Neural crest cell (in vitro differentiated cells): Measurements from ENCODE around the gene GNG2. TPM values are rescaled to one million over a fixed set of nuclear protein-coding genes. Genes with fewer than 3 reads are reported as not detected.

Experiments used
- DNase-seq: peaks from one replicate; pipeline ENCODE4 v3.0.0; 2021; ENCODE audit warnings: low read depth, mixed read lengths, low spot score
- H3K27ac Mint-ChIP-seq: one replicate; pipeline ENCODE4 v1.8.0; 2021; ENCODE audit warnings: mild to moderate bottlenecking, mixed read lengths; ENCODE audit not compliant: unreplicated experiment
- H3K27me3 Mint-ChIP-seq: 2 replicates; pipeline ENCODE4 v1.8.0; 2021; ENCODE audit warnings: low read depth, mild to moderate bottlenecking, mixed read lengths
- H3K36me3 Mint-ChIP-seq: 2 replicates; pipeline ENCODE4 v1.8.0; 2021; ENCODE audit warnings: low read depth, mild to moderate bottlenecking, mixed read lengths
- H3K4me1 Mint-ChIP-seq: 2 replicates; pipeline ENCODE4 v1.8.0; 2021; ENCODE audit warnings: mixed read lengths
- H3K4me3 Mint-ChIP-seq: one replicate; pipeline ENCODE4 v1.8.0; 2021; ENCODE audit warnings: mild to moderate bottlenecking, mixed read lengths
- H3K9me3 Mint-ChIP-seq: 2 replicates; pipeline ENCODE4 v1.8.0; 2021; ENCODE audit warnings: mixed read lengths
- CTCF ChIP-seq: fragments of 200-600 bp; sonication (generic); conservative IDR thresholded peaks from 2 replicates; pipeline ENCODE4 v1.5.0; 2021; ENCODE audit warnings: antibody characterized with exemption, mild to moderate bottlenecking
- total RNA-seq: library from RNA; stranded (reverse); gene quantifications from 2 replicates; pipeline ENCODE4 v1.2.1, GENCODE V29; 2021

GNG2 gene
- total RNA-seq, 1 donor from 2014 or later, result 174 TPM

DNA sequence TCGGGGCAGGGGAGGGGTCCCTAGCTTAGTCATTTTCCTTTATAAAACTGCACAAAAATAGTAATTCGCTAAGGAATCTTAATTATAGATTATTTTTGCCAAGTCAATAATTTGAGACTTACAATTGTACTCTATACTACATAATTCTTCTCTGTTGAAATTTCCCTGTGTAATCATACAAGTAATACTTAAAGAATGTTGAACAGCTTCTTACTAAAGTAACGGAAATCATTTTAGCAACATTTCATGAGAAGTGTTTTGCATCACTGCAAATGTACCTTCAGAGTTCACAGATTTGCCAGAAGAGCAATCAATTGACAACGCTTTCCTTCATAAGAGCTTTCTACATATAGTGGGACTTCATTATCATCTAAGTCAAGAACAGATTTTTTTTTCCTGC lies 7.9 kb upstream of the GNG2 start:
- Mint-ChIP-seq H3K4me1 (peaks cover 16% of the 10 kb centered on the region), H3K27me3 (no peaks in the 10 kb centered on the region), H3K9me3 (peaks cover 12% of the 10 kb centered on the region), H3K4me3 (no peak overlapping the region), H3K36me3 (peaks cover 4% of the 10 kb centered on the region), H3K27ac (no peak overlapping the region)
- DNase-seq, result no peak
- TF ChIP-seq CTCF, result no peak

- TF ChIP-seq CTCF, result no peak
- Mint-ChIP-seq H3K36me3 (peaks cover 4% of the 10 kb centered on the region), H3K4me3 (peak overlapping the region; percentile 17), H3K27ac (no peak overlapping the region), H3K27me3 (no peaks in the 10 kb centered on the region), H3K4me1 (peaks cover 23% of the 10 kb centered on the region), H3K9me3 (peaks cover 8% of the 10 kb centered on the region)
- DNase-seq, result no peak
Measured at GRCh38 chr14:51855234-51855633, 5.2 kb upstream of the GNG2 start.

DNA sequence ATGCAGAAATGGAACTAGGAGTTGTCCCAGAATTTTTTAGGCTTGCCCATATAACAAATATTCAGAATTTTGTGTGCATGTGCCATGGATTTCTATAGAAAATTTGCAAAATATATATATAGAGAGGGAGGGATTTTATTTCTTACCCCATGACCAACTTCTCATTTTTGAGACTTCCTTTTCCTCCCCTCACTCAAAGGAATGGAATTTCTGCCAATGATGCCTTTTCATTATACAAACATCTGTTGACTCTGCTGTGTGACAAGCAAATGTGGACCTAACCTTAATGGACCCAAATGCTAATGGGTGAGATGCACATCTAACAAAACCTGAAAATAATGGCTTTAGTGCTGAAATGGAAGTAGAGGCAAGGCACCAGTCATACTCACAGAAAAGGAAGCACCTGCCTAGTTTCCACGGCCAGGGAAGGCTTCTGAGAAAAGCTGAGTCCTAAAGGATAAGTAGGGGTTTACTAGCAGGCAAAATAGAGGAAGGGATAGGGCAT lies 3.6 kb upstream of the GNG2 start:
- peaks cover 4% of the 10 kb centered on the region for H3K36me3 Mint-ChIP-seq
- peaks cover 30% of the 10 kb centered on the region for H3K4me1 Mint-ChIP-seq
- DNase-seq, result no peak
- H3K9me3 Mint-ChIP-seq, result peaks cover 5% of the 10 kb centered on the region
- no peaks in the 10 kb centered on the region for H3K27me3 Mint-ChIP-seq
- no peak for TF ChIP-seq CTCF
- H3K4me3 Mint-ChIP-seq, result peak overlapping the region; percentile 38
- H3K27ac Mint-ChIP-seq, result no peak overlapping the region

- peaks cover 5% of the 10 kb centered on the region for H3K9me3 Mint-ChIP-seq
- DNase-seq, result no peak
- H3K36me3 Mint-ChIP-seq, result peaks cover 4% of the 10 kb centered on the region
- H3K4me1 Mint-ChIP-seq, result peaks cover 49% of the 10 kb centered on the region
- peak overlapping the region; percentile 96 for H3K4me3 Mint-ChIP-seq
- no peaks in the 10 kb centered on the region for H3K27me3 Mint-ChIP-seq
- no peak for TF ChIP-seq CTCF
- H3K27ac Mint-ChIP-seq, result peak overlapping the region; percentile 5
Measured at GRCh38 chr14:51859131-51859530, 1.3 kb upstream of the GNG2 start.

GRCh38 chr14:51860825-51861499 lies 550 bp downstream of the GNG2 start:
- DNase-seq, result no peak
- Mint-ChIP-seq H3K36me3 (peaks cover 4% of the 10 kb centered on the region), H3K9me3 (peaks cover 2% of the 10 kb centered on the region), H3K4me1 (peaks cover 41% of the 10 kb centered on the region), H3K27me3 (no peaks in the 10 kb centered on the region), H3K4me3 (peak overlapping the region; percentile 96), H3K27ac (peak overlapping the region; percentile 98)
- no peak for TF ChIP-seq CTCF
